HEK293 (cell line): Measurements from ENCODE around the gene MYL7.
"Not testable (repeated sequence)": the region's sequence is repeated elsewhere in the genome, so short reads cannot be mapped to it uniquely, and the experiment has no call there.

ENCODE experiments used
- CTCF ChIA-PET: fragments of 350-600 bp; formaldehyde crosslinking; extraction: SDS; loops from one replicate; lab custom pipeline; 2021; ENCODE audit warnings: antibody characterized with exemption; lab: Yijun Ruan, JAX
- POLR2A ChIA-PET: fragments of 300-600 bp; formaldehyde crosslinking; extraction: SDS; loops from one replicate; lab custom pipeline; 2020; ENCODE audit warnings: antibody characterized with exemption, inconsistent platforms; lab: Yijun Ruan, JAX
- H3K27ac ChIP-seq: fragments of 200-500 bp; sonication (Bioruptor generic); 2 replicates; pipeline ENCODE4 v1.5.1; 2014; ENCODE audit warnings: low read depth, low read length, control low read depth, inconsistent platforms; ENCODE audit errors: extremely low read depth
- H3K36me3 ChIP-seq, 2 experiments: fragments of 200-500 bp in 1 of 2; sonication (Bioruptor generic) in 1 of 2; 1 replicate in 1 of 2; 2 replicates in 1 of 2; pipeline ENCODE4 v1.5.1; 2014 to 2017; ENCODE audit warnings: inconsistent platforms in 2 of 2, low read length in 2 of 2; ENCODE audit not compliant: control insufficient read depth in 2 of 2, insufficient read depth in 1 of 2
- H3K4me1 ChIP-seq: fragments of 200-500 bp; sonication (Bioruptor generic); 2 replicates; pipeline ENCODE4 v1.5.1; 2014; ENCODE audit warnings: mild to moderate bottlenecking, low read length, inconsistent platforms; ENCODE audit not compliant: control insufficient read depth, insufficient read depth
- H3K4me3 ChIP-seq: 2 replicates; pipeline ENCODE4 v1.5.1; 2011; ENCODE audit warnings: low read depth, mild to moderate bottlenecking, control low read depth, low read length, moderate library complexity
- H3K9me3 ChIP-seq: fragments of 200-500 bp; sonication (Bioruptor generic); 2 replicates; pipeline ENCODE4 v1.5.1; 2014; ENCODE audit warnings: low read depth, low read length, inconsistent platforms; ENCODE audit not compliant: control insufficient read depth, insufficient read depth
- BCL6B ChIP-seq: fragments of 450-650 bp; formaldehyde crosslinking; IDR thresholded peaks from 2 replicates; pipeline ENCODE4 v1.5.1; 2017; ENCODE audit warnings: missing biosample characterization, missing genetic modification characterization
- KLF9 ChIP-seq: fragments of 450-650 bp; formaldehyde crosslinking; IDR thresholded peaks from 2 replicates; pipeline ENCODE4 v1.5.1; 2016; ENCODE audit warnings: missing biosample characterization, missing genetic modification characterization, low read depth
- SCRT1 ChIP-seq: fragments of 450-650 bp; formaldehyde crosslinking; IDR thresholded peaks from 2 replicates; pipeline ENCODE4 v1.5.1; 2016; ENCODE audit warnings: missing biosample characterization, missing genetic modification characterization, borderline replicate concordance
- SP7 ChIP-seq: fragments of 450-650 bp; formaldehyde crosslinking; IDR thresholded peaks from 2 replicates; pipeline ENCODE4 v1.5.1; 2016; ENCODE audit warnings: missing biosample characterization, missing genetic modification characterization
- ZFHX2 ChIP-seq: fragments of 450-650 bp; formaldehyde crosslinking; conservative IDR thresholded peaks from 2 replicates; pipeline ENCODE4 v1.5.1; 2016; ENCODE audit warnings: missing biosample characterization, missing genetic modification characterization
- ZNF121 ChIP-seq: fragments of 450-650 bp; formaldehyde crosslinking; IDR thresholded peaks from 2 replicates; pipeline ENCODE4 v1.5.1; 2016; ENCODE audit warnings: missing biosample characterization, missing genetic modification characterization
- ZNF2 ChIP-seq: fragments of 450-650 bp; formaldehyde crosslinking; IDR thresholded peaks from 2 replicates; pipeline ENCODE4 v1.5.1; 2016; ENCODE audit warnings: missing biosample characterization, missing genetic modification characterization
- ZNF248 ChIP-seq: fragments of 450-650 bp; formaldehyde crosslinking; IDR thresholded peaks from 2 replicates; pipeline ENCODE4 v1.5.1; 2017; ENCODE audit warnings: missing biosample characterization, missing genetic modification characterization
- ZNF266 ChIP-seq: fragments of 450-650 bp; formaldehyde crosslinking; IDR thresholded peaks from 2 replicates; pipeline ENCODE4 v1.5.1; 2016; ENCODE audit warnings: missing biosample characterization, missing genetic modification characterization, low read depth
- ZNF302 ChIP-seq: fragments of 450-650 bp; formaldehyde crosslinking; IDR thresholded peaks from 2 replicates; pipeline ENCODE4 v1.5.1; 2016; ENCODE audit warnings: missing biosample characterization, missing genetic modification characterization, low read depth
- ZNF324 ChIP-seq: fragments of 450-650 bp; formaldehyde crosslinking; IDR thresholded peaks from 2 replicates; pipeline ENCODE4 v1.5.1; 2016; ENCODE audit warnings: missing biosample characterization, missing genetic modification characterization
- ZNF513 ChIP-seq: fragments of 450-650 bp; IDR thresholded peaks from 2 replicates; pipeline ENCODE4 v1.5.1; 2018; ENCODE audit warnings: missing biosample characterization, missing genetic modification characterization
- ZNF555 ChIP-seq: fragments of 450-650 bp; formaldehyde crosslinking; conservative IDR thresholded peaks from 2 replicates; pipeline ENCODE4 v1.5.1; 2017; ENCODE audit warnings: missing biosample characterization, mild to moderate bottlenecking, missing genetic modification characterization, inconsistent platforms
- ZNF76 ChIP-seq: fragments of 450-650 bp; formaldehyde crosslinking; IDR thresholded peaks from 2 replicates; pipeline ENCODE4; 2016; ENCODE audit warnings: low read depth, missing biosample characterization, missing genetic modification characterization, borderline replicate concordance
- ZNF791 ChIP-seq: fragments of 450-650 bp; formaldehyde crosslinking; IDR thresholded peaks from 2 replicates; pipeline ENCODE4 v1.5.1; 2016; ENCODE audit warnings: missing biosample characterization, missing genetic modification characterization
- ZSCAN23 ChIP-seq: fragments of 450-650 bp; formaldehyde crosslinking; IDR thresholded peaks from 2 replicates; pipeline ENCODE4 v1.5.1; 2016; ENCODE audit warnings: missing biosample characterization, missing genetic modification characterization
- TF ChIP-seq, protein P1 (sequence below): fragments of 450-650 bp; formaldehyde crosslinking; IDR thresholded peaks from 2 replicates; pipeline ENCODE4 v1.5.1; 2016; ENCODE audit warnings: missing biosample characterization, missing genetic modification characterization

The MYL7 gene

DNA sequence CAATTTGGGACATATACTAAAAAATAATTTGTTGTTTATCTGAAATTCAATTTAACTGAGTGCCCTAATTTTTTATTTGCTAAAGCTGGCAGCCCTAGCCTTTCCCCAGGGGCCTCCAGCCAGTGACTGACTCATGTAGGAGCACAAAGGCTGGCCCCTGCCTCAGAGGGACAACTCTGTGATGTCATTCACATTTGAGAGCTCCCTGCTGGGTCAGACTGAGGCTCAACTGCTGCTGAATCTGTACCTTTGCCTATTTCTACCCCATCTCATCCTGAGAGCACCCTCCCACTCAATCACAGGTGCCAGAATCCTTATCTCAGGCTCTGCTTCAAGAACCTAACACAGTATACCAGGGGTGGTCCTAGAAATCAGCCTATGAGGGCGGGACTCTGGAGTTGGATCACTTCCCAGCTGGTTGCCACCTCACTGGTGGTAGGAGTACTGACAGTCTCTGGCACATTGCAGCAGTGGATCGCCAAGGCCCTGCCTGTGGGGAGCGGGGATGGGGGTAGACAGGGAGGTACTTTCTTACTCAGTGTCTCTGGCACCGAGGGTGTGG, 36.5 kb upstream of the MYL7 start (continued):
- TF ChIP-seq, protein P1, sequence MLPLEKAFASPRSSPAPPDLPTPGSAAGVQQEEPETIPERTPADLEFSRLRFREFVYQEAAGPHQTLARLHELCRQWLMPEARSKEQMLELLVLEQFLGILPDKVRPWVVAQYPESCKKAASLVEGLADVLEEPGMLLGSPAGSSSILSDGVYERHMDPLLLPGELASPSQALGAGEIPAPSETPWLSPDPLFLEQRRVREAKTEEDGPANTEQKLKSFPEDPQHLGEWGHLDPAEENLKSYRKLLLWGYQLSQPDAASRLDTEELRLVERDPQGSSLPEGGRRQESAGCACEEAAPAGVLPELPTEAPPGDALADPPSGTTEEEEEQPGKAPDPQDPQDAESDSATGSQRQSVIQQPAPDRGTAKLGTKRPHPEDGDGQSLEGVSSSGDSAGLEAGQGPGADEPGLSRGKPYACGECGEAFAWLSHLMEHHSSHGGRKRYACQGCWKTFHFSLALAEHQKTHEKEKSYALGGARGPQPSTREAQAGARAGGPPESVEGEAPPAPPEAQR (tag by site-specific recombination): no peak
- TF ChIP-seq ZSCAN23 (tag by site-specific recombination) (no peak), ZNF324 (no peak), SP7 (peak; percentile 68)

DNA sequence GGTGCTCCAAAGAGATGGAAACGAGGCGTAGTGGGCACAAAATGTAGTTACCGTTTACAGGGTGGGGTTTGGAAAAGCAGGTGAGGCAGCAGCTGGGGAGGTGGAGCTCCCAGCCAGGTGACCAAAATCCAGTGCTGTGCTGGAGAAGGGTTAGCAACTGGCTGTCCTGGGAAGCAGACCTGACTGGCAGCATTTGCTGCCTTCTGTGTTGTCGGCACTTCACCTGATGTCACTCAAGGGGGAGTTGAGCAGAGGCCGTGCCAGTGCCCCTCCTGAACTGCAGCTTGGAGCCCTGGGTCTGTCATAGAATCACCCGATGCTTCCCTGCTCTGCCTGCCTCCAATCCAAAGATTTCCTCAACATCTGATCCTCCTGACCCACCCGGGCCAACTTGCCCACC, 35.4 kb upstream of the MYL7 start:
- ChIA-PET CTCF (interaction anchor here (0.5 to 0.6 kb wide), 2 partner anchors 21 to 66 kb away, joined by 3 to 4 read pairs; no protein-coding TSS in a partner anchor), POLR2A (no interaction called here)
- Histone ChIP-seq H3K4me3 (no peak overlapping the region), H3K27ac (no peak overlapping the region), H3K4me1 (peaks cover 7% of the 10 kb centered on the region; the same call in 1 of the 2 replicates), H3K9me3 (no peaks in the 10 kb centered on the region), H3K36me3 (no peaks in the 10 kb centered on the region)
- no peak for TF ChIP-seq ZNF76 (tag by site-specific recombination)
- TF ChIP-seq ZNF266 (tag by site-specific recombination): no peak
- no peak for TF ChIP-seq ZNF555
- no peak for TF ChIP-seq ZNF248 (tag by site-specific recombination)
- TF ChIP-seq SCRT1 (tag by site-specific recombination): no peak
- no peak for TF ChIP-seq KLF9 (tag by site-specific recombination)
- no peak for TF ChIP-seq BCL6B (tag by site-specific recombination)

GRCh38 chr7:44175730-44176129, 34.6 kb upstream of the MYL7 start:
- TF ChIP-seq ZNF121 (tag by site-specific recombination) (no peak), ZNF791 (tag by site-specific recombination) (no peak), ZNF2 (tag by site-specific recombination) (no peak), ZFHX2 (tag by site-specific recombination) (no peak), ZNF302 (no peak)
- Histone ChIP-seq H3K36me3 (no peaks in the 10 kb centered on the region), H3K4me3 (no peak overlapping the region), H3K9me3 (no peaks in the 10 kb centered on the region), H3K27ac (no peak overlapping the region), H3K4me1 (peaks cover 7% of the 10 kb centered on the region; the same call in 1 of the 2 replicates)
- ChIA-PET POLR2A (no interaction called here), CTCF (no interaction called here)

GRCh38 chr7:44174694-44174948, 33.5 kb upstream of the MYL7 start:
- H3K4me1 ChIP-seq, H3K27ac ChIP-seq, H3K36me3 ChIP-seq, POLR2A ChIA-PET, H3K4me3 ChIP-seq, H3K9me3 ChIP-seq, CTCF ChIA-PET: not testable (repeated sequence)
- TF ChIP-seq ZNF513 (tag by site-specific recombination): peak; percentile 97
